ENCODE results near the gene CIART.
"Not testable (repeated sequence)": the region's sequence is repeated elsewhere in the genome, so short reads cannot be mapped to it uniquely, and the experiment has no call there.

Gene CIART

GRCh38 chr1:150309758-150310508, 27.6 kb downstream of the CIART start:
- no peak for DNase-seq (ENCODE audit: low read depth)

- no peak for DNase-seq (ENCODE audit: low read depth)
Observed at GRCh38 chr1:150311762-150312161, 29.4 kb downstream of the CIART start.

- DNase-seq (ENCODE audit: low read depth): not testable (repeated sequence)
Observed at GRCh38 chr1:150314691-150315090, 32.3 kb downstream of the CIART start.

GRCh38 chr1:150320667-150320978, 38.3 kb downstream of the CIART start:
- DNase-seq (ENCODE audit: low read depth): no peak

GRCh38 chr1:150321826-150322166, 39.4 kb downstream of the CIART start:
- DNase-seq (ENCODE audit: low read depth): no peak

- no peak for DNase-seq (ENCODE audit: low read depth)
Observed at GRCh38 chr1:150322310-150322709, 40.0 kb downstream of the CIART start.

GRCh38 chr1:150332651-150333290, 50.4 kb downstream of the CIART start:
- no peak for DNase-seq (ENCODE audit: low read depth)
